Endodermal cell (in vitro differentiated cells): ENCODE results near the gene AMH. TPM values are rescaled to one million over a fixed set of nuclear protein-coding genes. Genes with fewer than 3 reads are reported as not detected.

Experiments
- DNase-seq: peaks from one replicate; pipeline ENCODE4 v3.0.0-alpha.2; 2017
- H3K27ac ChIP-seq: 2 replicates; pipeline ENCODE4 v1.5.1; 2013; ENCODE audit warnings: mild to moderate bottlenecking, low read depth, low read length, moderate library complexity
- H3K27me3 ChIP-seq: 2 replicates; pipeline ENCODE4 v1.6.1; 2013; ENCODE audit warnings: mild to moderate bottlenecking, low read length, moderate library complexity; ENCODE audit not compliant: insufficient read depth, control insufficient read depth, poor library complexity, severe bottlenecking
- H3K36me3 ChIP-seq: 2 replicates; pipeline ENCODE4 v1.7.0; 2013; ENCODE audit warnings: mild to moderate bottlenecking, low read length, moderate library complexity; ENCODE audit not compliant: control insufficient read depth, insufficient read depth
- H3K4me1 ChIP-seq: one replicate; pipeline ENCODE4 v1.7.0; 2013; ENCODE audit warnings: low read length; ENCODE audit not compliant: control insufficient read depth, insufficient read depth
- H3K4me3 ChIP-seq: 2 replicates; pipeline ENCODE4 v1.5.1; 2013; ENCODE audit warnings: mild to moderate bottlenecking, low read length, moderate library complexity
- H3K9ac ChIP-seq: 2 replicates; pipeline ENCODE4 v1.6.1; 2013; ENCODE audit warnings: mild to moderate bottlenecking, low read length, moderate library complexity; ENCODE audit not compliant: poor library complexity, severe bottlenecking; ENCODE audit errors: extremely low read depth
- H3K9me3 ChIP-seq: 2 replicates; pipeline ENCODE4 v1.6.1; 2013; ENCODE audit warnings: mild to moderate bottlenecking, low read length, moderate library complexity; ENCODE audit not compliant: control insufficient read depth
- H3K27ac Mint-ChIP-seq: 2 replicates; pipeline ENCODE4 v1.8.0; 2020; ENCODE audit warnings: mixed read lengths
- H3K27me3 Mint-ChIP-seq: 2 replicates; pipeline ENCODE4 v1.8.0; 2021; ENCODE audit warnings: mild to moderate bottlenecking, mixed read lengths; ENCODE audit not compliant: insufficient read depth
- H3K36me3 Mint-ChIP-seq: 2 replicates; pipeline ENCODE4 v1.8.0; 2020; ENCODE audit warnings: low read depth, mixed read lengths
- H3K4me1 Mint-ChIP-seq: 2 replicates; pipeline ENCODE4 v1.8.0; 2020; ENCODE audit warnings: mixed read lengths
- H3K4me3 Mint-ChIP-seq: 2 replicates; pipeline ENCODE4 v1.8.0; 2020; ENCODE audit warnings: mild to moderate bottlenecking, moderate library complexity, mixed read lengths
- H3K9me3 Mint-ChIP-seq: 2 replicates; pipeline ENCODE4 v1.8.0; 2020; ENCODE audit warnings: mild to moderate bottlenecking, mixed read lengths
- CTCF ChIP-seq: fragments of 200-600 bp; sonication (generic); conservative IDR thresholded peaks from 2 replicates; pipeline ENCODE4 v1.5.0; 2021; ENCODE audit warnings: antibody characterized with exemption, mild to moderate bottlenecking
- WGBS, 2 experiments: methylation state at CpG; one replicate each; pipeline versions ENCODE4 v1.1.5 to v1.1.7; 2013; ENCODE audit warnings: missing lambda C conversion rate in 2 of 2, mixed read lengths in 1 of 2; ENCODE audit not compliant: insufficient coverage in 1 of 2, insufficient read length in 1 of 2; 5-methylcytosine and 5-hydroxymethylcytosine counted together
- total RNA-seq, 2 donors: library from RNA; stranded (reverse); fragmentation: NEBNext Ultra II Directional in 1 of 2; extraction: Animal tissue kit (Norgen Biotek cat#: 25700) in 1 of 2; gene quantifications; 2 replicates in 1 of 2; 3 replicates in 1 of 2; pipeline ENCODE4 v1.2.1, GENCODE V29; 2021

AMH gene
- total RNA-seq, 2 donors from 2014 or later: 20.5 to 35.1 TPM

GRCh38 chr19:2240881-2241760, 8.0 kb upstream of the AMH start:
- peaks cover 62% of the 10 kb centered on the region for H3K36me3 ChIP-seq
- no peaks in the 10 kb centered on the region for H3K9me3 Mint-ChIP-seq
- peak overlapping the region; percentile 74 for H3K9ac ChIP-seq
- peaks cover 30% of the 10 kb centered on the region for H3K4me1 Mint-ChIP-seq
- H3K9me3 ChIP-seq: no peaks in the 10 kb centered on the region
- H3K27me3 ChIP-seq: no peaks in the 10 kb centered on the region
- no peak for TF ChIP-seq CTCF
- H3K4me3 ChIP-seq: peak overlapping the region; percentile 91
- 94 to 95% methylated on average over 31 to 41 of the region's 41 CpGs for WGBS, 2 experiments
- peak overlapping the region; percentile 92 for H3K4me3 Mint-ChIP-seq
- peaks cover 6% of the 10 kb centered on the region for H3K4me1 ChIP-seq
- peak overlapping the region; percentile 77 for H3K27ac ChIP-seq
- no peaks in the 10 kb centered on the region for H3K27me3 Mint-ChIP-seq
- H3K27ac Mint-ChIP-seq: peak overlapping the region; percentile 87
- peaks cover 37% of the 10 kb centered on the region for H3K36me3 Mint-ChIP-seq
- no peak for DNase-seq

GRCh38 chr19:2242092-2242537, 7.0 kb upstream of the AMH start:
- H3K27ac ChIP-seq: no peak overlapping the region
- no peaks in the 10 kb centered on the region for H3K27me3 ChIP-seq
- H3K36me3 ChIP-seq: peaks cover 68% of the 10 kb centered on the region
- H3K4me1 ChIP-seq: peaks cover 6% of the 10 kb centered on the region
- WGBS, 2 experiments: 94 to 95% methylated on average over 3 to 12 of the region's 12 CpGs
- H3K27ac Mint-ChIP-seq: peak overlapping the region; percentile 85
- H3K4me3 Mint-ChIP-seq: no peak overlapping the region
- no peaks in the 10 kb centered on the region for H3K9me3 ChIP-seq
- no peaks in the 10 kb centered on the region for H3K9me3 Mint-ChIP-seq
- H3K9ac ChIP-seq: no peak overlapping the region
- no peak overlapping the region for H3K4me3 ChIP-seq
- TF ChIP-seq CTCF: no peak
- no peaks in the 10 kb centered on the region for H3K27me3 Mint-ChIP-seq
- no peak for DNase-seq
- peaks cover 37% of the 10 kb centered on the region for H3K36me3 Mint-ChIP-seq
- H3K4me1 Mint-ChIP-seq: peaks cover 30% of the 10 kb centered on the region

GRCh38 chr19:2242816-2243215, 6.3 kb upstream of the AMH start:
- Histone ChIP-seq H3K4me3 (no peak overlapping the region), H3K9me3 (no peaks in the 10 kb centered on the region), H3K27ac (peak overlapping the region; percentile 24), H3K36me3 (peaks cover 70% of the 10 kb centered on the region), H3K27me3 (no peaks in the 10 kb centered on the region), H3K9ac (no peak overlapping the region), H3K4me1 (peaks cover 6% of the 10 kb centered on the region)
- peaks cover 27% of the 10 kb centered on the region for H3K4me1 Mint-ChIP-seq
- H3K4me3 Mint-ChIP-seq: no peak overlapping the region
- peak overlapping the region; percentile 85 for H3K27ac Mint-ChIP-seq
- H3K27me3 Mint-ChIP-seq: no peaks in the 10 kb centered on the region
- DNase-seq: no peak
- H3K9me3 Mint-ChIP-seq: no peaks in the 10 kb centered on the region
- H3K36me3 Mint-ChIP-seq: peaks cover 32% of the 10 kb centered on the region
- WGBS, 2 experiments: 93 to 95% methylated on average over 8 of the region's 8 CpGs
- TF ChIP-seq CTCF: no peak
